HG02884 (cell line): ENCODE results near the gene AKAP9.
"Not testable (repeated sequence)": the region's sequence is repeated elsewhere in the genome, so short reads cannot be mapped to it uniquely, and the experiment has no call there.

Experiments used
- ATAC-seq: cut with Tn5 transposase; IDR thresholded peaks from one replicate; pipeline ENCODE4 v1.9.1; 2021; ENCODE audit warnings: mild to moderate bottlenecking, moderate library complexity; ENCODE audit not compliant: unreplicated experiment

The AKAP9 gene

DNA sequence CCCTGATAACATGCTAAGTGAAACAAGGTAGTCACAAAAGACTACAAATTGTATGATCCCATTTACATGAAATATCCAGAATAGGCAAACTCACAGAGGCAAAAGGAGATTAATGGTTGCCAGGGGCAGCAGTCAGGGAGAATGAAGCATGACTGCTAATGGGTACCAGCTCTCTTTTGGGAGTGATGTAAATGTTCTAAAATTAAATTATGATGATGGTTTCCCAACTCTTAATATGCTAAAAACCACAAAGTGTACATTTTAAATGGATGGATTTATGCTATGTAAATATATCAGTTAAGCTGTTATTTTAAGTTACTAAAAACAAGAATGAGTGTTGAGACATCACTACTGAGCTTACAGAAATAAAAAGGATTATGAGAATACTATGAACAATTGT lies 181.0 kb downstream of the AKAP9 start:
- no peak for ATAC-seq

DNA sequence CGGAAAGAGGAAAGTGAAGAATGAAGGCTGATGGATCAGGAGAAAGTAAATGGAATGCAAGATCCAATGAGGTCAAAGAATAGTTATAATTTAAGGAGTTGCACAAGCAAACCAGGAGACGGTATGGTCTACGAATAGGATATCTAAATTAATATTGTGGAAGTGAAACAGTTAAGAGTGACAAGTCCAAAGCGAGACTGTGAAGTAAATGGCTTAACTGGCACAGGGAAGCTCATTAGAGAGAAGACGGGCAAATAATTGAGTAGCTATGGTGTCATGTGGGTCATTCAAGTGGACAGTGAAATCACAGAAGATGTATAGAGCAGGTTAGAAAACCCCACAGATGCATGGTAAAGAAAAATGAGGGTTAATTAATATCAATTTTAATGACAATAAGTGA lies 190.4 kb downstream of the AKAP9 start:
- no peak for ATAC-seq

DNA sequence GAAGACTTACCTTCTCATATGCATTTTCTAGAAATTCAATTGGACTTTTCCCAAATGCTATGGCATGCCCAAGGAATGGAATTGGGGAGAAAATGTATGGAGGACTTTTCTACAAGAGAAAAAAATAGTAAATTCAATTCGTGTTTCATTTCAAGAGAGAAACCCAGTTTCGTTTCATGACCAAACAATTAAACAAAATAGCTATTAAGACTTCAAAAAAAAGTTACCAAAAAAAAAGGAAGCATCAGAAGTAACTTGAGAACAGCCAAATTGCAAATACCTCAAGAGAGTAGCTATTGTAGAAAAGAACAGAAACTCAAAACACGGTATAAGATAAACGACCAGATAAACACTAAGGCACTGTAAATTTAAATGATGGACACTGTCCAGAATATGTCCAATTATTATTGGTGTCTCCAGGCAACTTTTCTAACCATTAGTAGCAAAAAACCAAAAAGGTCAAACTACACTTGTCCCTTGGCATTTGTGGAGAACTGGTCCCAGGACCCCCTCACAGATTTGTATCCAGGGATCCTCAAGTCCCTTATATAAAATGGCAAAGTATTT lies 191.2 kb downstream of the AKAP9 start:
- no peak for ATAC-seq

DNA sequence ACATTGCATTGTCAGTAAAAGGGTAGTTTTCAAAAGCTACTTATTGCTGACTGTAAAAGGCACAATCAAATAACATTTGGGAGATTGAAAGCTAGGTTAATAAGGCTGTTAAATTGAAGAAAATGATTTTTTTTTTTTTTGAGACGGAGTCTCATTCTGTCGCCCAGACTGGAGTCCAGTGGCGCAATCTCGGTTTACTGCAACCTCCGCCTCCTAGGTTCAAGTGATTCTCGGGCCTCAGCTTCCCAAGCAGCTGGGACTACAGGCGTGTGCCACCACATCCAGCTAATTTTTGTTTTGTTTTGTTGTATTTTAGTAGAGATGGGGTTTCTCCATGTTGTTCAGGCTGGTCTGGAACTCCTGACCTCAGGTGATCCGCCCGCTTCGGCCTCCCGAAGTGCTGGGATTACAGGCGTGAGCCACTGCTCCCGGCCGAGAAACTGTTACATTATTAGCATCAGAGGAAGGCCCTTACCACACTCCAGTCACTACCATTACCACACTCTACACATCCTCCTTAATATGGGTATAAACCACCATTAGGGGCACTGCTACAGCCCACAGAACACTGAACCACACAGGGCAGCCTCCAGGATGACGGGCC lies 192.6 kb downstream of the AKAP9 start:
- peak; percentile 9 for ATAC-seq

DNA sequence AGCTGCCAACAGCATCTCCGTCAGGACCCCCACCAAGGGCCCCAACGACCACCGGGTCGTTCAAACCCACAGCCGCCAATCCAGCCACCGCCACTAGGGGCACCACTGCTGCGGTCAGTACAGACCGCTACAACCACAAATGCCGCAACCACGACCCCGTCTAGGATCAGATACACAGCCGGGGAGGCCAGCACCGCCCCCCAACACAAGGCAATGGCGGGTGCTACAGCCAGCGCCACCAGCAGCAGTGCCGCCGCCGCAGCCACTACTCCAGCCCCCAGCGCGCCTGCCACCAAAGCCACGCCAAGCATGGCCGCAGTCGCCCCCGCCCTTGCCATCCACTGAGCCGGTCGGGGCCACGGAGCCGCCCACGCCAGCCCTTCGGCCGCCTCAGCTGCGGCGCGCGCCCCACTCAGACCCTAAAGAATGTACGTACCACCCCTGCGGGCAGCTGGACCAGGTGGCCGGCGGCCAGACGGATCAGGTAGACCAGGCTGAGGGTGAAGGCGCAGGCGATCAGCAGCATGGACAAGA lies 193.1 kb downstream of the AKAP9 start:
- peak; percentile 18 for ATAC-seq

DNA sequence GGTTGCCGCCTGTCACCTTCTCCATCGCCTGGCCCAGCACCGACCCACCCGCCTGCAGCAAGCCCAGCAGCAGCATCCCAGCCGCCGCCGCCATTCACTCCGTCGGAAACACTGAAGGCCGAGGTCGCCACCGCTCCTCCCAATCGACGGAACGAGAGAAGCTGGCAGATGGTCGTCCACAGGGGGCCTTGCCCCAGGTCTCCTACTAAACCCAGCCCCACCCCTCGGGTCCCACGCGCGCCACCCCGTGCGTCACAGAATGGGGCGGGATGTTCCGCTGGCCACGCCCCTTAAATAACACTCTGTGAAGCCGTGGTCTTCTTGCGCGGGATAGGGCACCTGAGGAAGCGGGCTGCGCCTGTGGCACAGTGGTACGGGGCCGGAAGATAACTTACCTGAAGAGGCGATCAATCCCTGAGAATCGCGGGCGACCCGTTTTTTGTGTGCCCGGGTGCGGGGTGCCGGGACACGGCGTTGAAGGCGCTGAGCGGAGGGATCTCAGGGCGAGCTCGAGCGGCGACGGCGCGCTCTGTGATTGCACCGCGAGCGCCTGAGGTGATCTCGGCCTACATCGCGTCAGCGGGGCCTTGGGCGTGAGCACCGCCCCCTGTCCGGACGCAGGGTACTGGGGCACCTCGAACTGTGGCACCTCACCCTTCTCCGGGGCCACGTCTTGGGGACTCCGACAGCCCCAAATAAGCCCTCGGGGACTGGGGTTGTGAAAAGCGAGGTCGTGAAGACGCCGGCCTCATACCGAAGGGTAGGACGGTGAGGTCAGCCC lies 193.8 kb downstream of the AKAP9 start, which contains the start of gene CYP51A1:
Gene CYP51A1 (minus strand): TSS at position 207 of the 781 bp plus-strand sequence. CDS start 113 bp downstream, at position 94.
- ATAC-seq: peak; percentile 89

DNA sequence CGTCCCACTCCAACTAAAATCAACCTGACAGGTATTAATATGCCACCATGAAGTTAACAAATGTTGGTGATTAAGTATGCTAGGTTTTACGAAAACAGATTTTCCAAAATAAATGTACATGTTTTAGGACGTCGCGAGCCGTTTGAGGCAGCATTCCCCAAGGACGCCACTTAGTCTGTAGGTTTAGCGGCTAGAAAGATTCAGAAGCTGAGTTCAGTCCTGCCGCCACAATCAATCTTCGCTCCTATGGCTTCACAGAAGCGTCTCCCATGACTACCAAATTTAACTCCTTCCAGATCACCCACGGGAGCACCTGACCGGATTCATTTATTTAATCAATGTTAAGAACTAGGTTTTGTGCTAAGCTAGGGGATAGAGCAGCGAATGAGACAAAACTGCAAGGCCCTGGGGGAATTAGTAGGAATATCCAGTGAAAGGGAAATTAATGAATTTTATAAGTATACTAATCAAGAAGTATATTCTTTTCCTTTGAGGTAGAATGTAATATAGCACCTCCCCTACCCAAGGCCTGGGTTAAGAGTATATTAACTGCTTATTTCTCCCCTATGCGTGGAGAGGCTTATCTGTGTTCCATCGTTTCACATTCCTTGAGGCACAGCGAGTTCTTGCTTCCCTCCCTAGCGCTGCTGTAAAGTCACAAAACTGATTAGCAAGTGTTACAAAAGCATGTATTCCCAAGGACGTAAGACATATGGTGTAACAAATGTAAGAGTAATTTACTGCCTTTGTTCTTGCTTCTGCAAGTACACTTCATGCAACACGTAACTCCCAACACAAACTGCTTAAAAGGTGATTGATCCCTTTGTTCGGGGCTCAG lies 194.6 kb downstream of the AKAP9 start:
- ATAC-seq: no peak

DNA sequence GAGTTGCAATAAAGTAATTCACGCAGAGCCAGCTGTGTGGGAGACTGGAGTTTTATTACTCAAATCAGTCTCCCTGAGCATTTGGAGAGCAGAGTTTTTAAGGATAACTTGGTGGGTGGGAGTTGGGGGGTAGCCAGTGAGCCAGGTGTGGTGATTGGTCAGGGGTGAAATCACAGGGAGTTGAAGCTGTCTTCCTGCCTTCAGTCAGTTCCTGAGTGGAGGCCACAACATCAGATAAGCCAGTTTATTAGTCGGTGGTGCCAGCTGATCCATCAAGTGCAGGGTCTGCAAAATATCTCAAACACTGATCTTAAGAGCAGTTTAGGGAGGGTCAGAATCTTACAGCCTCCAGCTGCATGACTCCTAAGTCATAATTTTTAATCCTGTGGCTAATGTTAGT lies 196.9 kb downstream of the AKAP9 start:
- no peak for ATAC-seq

DNA sequence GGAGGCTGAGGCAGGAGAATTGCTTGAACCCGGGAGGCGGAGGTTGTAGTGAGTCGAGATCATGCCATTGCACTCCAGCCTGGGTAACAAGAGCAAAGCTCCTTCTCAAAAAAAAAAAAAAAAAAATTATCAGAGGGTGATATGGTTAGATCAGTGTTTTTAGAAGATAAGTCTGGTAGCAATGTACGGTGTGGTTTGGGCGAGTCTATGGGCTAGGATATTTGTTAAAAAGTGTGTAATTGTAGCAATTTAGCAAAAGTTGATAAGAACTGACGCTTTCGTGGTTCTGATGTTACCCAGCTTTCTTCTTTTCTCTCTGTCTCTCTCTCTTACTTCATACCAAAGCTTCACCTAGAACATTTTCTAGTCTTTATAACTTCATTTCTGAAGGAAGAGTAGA lies 200.5 kb downstream of the AKAP9 start:
- ATAC-seq: no peak

DNA sequence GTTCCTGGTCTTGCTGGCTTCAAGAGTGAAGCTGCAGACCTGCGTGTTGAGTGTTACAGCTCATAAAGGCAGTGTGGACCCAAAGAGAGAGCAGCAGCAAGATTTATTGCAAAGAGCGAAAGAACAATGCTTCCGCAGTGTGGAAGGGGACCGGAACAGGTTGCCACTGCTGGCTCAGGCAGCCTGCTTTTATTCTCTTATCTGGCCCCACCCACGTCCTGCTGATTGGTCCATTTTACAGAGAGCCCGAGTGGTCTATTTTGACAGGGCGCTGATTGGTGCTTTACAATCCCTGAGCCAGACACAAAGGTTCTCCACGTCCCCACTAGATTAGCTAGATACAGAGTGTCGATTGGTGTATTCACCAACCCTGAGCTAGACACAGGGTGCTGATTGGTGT lies 202.1 kb downstream of the AKAP9 start:
- ATAC-seq: not testable (repeated sequence)

DNA sequence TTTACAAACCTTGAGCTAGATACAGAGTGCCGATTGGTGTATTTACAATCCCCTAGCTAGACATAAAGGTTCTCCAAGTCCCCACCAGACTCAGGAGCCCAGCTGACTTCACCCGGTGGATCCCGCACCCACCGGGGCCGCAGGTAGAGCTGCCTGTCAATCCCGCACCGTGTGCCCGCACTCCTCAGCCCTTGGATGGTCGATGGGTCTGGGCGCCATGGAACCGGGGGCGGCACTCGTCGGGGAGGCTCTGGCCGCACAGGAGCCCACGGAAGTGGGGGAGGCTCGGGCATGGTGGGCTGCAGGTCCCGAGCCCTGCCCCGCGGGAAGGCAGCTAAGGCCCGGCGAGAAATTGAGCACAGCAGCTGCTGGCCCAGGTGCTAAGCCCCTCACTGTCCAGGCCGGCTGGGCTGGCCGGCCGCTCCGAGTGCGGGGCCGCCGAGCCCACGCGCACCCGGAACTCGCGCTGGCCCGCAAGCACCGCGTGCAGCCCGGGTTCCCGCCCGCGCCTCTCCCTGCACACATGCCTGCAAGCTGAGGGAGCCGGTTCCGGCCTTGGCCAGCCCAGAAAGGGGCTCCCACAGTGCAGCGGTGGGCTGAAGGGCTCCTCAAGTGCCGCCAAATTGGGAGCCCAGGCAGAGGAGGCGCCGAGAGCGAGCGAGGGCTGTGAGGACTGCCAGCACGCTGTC lies 202.7 kb downstream of the AKAP9 start:
- ATAC-seq: not testable (repeated sequence)

DNA sequence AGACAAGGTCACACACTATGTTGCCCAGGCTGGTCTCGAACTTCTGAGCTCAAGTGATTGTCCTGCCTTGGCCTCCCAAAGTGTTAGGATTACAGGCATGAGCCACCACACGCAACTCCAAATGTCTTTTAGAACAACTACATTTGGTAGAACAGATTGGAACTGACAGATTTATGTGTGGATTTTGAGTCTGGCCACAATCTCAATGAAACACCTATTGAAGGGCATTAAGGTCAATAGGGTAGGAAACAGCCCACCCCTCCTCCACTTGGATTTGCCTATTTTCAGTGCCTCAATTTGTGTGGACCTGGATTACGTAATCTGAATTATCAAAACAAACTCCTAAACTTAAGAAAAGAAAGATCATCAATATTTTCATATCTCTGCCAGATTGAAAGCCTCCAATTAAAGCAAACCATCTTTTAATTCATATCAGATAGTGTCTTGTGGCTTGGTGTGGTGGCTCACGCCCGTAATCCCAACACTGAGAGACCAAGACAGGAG lies 209.1 kb downstream of the AKAP9 start:
- no peak for ATAC-seq

DNA sequence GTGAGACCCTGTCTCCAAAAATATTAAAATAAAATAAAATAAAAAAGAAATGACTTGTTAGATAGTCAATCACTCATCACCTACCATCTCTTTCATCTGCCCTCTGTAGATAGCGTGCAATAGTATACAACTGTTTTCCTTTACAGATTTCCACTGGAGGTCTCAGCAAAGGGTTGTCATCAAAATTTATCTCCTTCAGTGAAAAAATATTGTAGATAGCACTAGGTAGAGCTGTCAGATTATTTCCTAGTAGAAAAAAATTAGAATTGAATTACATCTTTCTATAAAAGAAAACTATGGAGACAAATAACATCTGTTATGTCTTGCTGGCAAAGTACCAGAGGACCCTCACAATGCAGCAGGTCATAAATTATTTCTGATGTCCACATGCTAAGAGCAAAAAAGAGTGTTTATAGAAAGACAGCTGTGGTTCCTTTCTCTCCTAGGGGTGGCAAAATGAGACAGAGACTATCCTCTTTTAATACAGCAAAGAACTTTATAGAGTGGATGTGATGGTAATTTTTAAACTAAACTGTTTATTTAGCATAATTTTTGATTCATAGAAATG lies 209.9 kb downstream of the AKAP9 start:
- ATAC-seq: no peak

DNA sequence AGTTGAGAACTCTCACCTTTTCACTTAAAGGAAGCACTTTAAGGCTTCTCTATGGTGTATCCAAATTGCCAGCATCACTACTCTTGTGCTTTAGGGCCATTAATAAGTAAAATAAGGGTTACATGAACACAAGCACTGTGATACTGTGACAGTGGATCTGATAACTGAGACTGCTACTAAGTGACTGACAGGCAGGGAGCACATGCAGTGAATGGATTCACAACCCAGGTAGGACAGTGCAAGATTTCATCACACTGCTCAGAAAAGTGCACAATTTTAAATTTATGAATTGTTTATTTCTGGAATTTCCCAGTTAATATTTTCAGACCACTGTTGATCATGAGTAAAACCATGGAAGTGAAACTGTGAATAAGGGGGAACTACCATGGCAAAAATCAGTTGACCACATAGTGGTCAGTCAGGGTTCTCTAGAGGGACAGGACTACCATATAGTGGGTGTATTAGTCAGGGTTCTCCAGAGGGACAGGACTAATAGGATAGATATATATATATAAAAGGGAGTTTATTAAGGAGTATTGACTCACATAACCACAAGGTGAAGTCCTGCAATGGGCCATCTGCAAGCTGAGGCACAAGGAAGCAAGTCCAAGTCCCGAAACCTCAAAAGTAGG lies 214.6 kb downstream of the AKAP9 start:
- ATAC-seq: no peak

DNA sequence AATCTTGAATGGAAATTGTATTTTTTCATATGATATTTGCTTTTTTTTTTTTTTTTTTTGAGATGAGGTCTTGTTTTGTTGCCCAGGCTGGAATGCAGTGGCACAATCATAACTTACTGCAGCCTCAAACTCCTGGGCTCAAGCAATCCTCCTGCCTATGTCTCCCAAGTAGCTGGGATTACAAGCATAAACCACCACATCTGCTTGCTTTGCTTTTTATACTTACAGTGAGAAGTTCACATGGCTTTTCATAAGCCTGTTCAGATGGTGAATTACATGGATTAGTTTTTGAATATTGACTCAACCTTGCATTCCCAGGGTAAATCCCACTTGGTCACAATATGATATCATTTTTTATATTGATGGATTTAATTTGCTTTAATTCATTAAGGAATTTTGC lies 216.3 kb downstream of the AKAP9 start:
- ATAC-seq: no peak

DNA sequence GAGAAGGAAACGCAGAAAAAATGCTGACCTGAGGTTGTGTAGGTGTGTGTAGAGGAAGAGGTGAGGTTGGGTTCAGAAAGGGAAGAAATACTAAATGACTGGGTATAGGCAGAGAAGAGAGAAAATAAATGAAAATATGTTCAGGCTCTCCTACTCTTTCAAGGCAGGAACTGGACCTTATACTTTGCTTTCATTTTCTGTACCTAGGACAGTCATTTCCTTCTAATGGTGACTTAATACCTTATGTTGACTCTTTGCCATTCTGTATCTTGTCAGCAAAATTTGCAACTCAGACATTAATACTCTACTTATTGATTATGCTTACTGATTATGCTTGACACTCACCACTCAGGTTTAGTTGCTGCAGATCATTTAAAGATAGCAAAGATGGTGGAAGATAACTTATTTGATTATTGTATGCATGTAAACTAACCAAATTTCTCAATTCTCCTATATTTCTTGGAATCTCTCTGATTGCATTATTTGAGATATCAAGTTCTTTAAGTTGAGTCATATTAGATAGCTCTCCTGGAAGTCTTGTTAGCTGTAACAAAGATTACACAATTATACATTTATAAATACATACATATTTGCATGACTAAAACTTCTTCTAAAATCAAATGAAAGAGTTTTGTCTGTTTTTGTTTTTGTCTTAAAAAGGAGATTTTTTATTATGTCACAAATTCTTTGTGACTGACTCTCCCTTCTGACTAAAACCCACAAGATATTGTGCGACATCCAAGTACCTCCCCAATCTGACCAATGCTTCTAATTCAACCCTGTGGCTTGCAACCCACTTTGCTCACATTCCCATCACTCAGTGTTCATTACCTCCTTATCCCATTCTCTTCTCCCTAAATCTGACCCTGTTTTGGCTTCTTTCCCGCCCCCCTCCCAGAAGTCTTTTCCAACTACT lies 218.3 kb downstream of the AKAP9 start:
- ATAC-seq: peak; percentile 80
